Cerebellar nuclear complex (tissue), 1 donor: Measurements from ENCODE around the gene KIRREL3.

Source experiments
- DNase-seq, 2 experiments: peaks; one replicate each; lab custom pipeline; 2025; lab: John Stamatoyannopoulos, UW

Gene KIRREL3

GRCh38 chr11:126738295-126739031 is 262.1 kb downstream of the KIRREL3 start:
- DNase-seq = no peak

GRCh38 chr11:126736682-126737572 is 263.6 kb downstream of the KIRREL3 start:
- DNase-seq = no peak

GRCh38 chr11:126734752-126735151 is 265.8 kb downstream of the KIRREL3 start:
- DNase-seq = no peak

GRCh38 chr11:126733685-126734084 is 266.9 kb downstream of the KIRREL3 start:
- DNase-seq = no peak

GRCh38 chr11:126732981-126733380 is 267.6 kb downstream of the KIRREL3 start:
- no peak for DNase-seq

GRCh38 chr11:126731576-126732142 is 268.9 kb downstream of the KIRREL3 start:
- no peak for DNase-seq

- DNase-seq = no peak
Observed at GRCh38 chr11:126727381-126727780, 273.2 kb downstream of the KIRREL3 start.

- DNase-seq = no peak
Observed at GRCh38 chr11:126725521-126725920, 275.0 kb downstream of the KIRREL3 start.

- DNase-seq = no peak
Observed at GRCh38 chr11:126725043-126725442, 275.5 kb downstream of the KIRREL3 start.

- no peak for DNase-seq
Observed at GRCh38 chr11:126723665-126724045, 276.9 kb downstream of the KIRREL3 start.

GRCh38 chr11:126722956-126723664 is 277.5 kb downstream of the KIRREL3 start:
- DNase-seq = no peak

- peak in 1 of 2 experiments; percentile 27 for DNase-seq
Observed at GRCh38 chr11:126722006-126722736, 278.4 kb downstream of the KIRREL3 start.

GRCh38 chr11:126720539-126721235 is 279.9 kb downstream of the KIRREL3 start:
- no peak for DNase-seq

- DNase-seq = no peak
Observed at GRCh38 chr11:126719740-126720139, 280.8 kb downstream of the KIRREL3 start.

GRCh38 chr11:126718276-126718675 is 282.3 kb downstream of the KIRREL3 start:
- no peak for DNase-seq

GRCh38 chr11:126716456-126717083 is 284.0 kb downstream of the KIRREL3 start:
- no peak for DNase-seq

- DNase-seq = no peak
Observed at GRCh38 chr11:126713806-126714205, 286.8 kb downstream of the KIRREL3 start.

- DNase-seq = no peak
Observed at GRCh38 chr11:126711977-126712625, 288.5 kb downstream of the KIRREL3 start.

- DNase-seq = no peak
Observed at GRCh38 chr11:126710804-126711399, 289.7 kb downstream of the KIRREL3 start.
